Brain pericyte (primary cell): ENCODE results near the gene EARS2.
A peak's percentile ranks its signal among the peaks of the same experiment; 100 is the strongest.
"Not testable (repeated sequence)": the region's sequence is repeated elsewhere in the genome, so short reads cannot be mapped to it uniquely, and the experiment has no call there.

ENCODE experiments used
- DNase-seq: peaks from one replicate; pipeline ENCODE4 v3.0.0-alpha.2; 2012; ENCODE audit warnings: low read depth, low spot score

Gene EARS2

DNA sequence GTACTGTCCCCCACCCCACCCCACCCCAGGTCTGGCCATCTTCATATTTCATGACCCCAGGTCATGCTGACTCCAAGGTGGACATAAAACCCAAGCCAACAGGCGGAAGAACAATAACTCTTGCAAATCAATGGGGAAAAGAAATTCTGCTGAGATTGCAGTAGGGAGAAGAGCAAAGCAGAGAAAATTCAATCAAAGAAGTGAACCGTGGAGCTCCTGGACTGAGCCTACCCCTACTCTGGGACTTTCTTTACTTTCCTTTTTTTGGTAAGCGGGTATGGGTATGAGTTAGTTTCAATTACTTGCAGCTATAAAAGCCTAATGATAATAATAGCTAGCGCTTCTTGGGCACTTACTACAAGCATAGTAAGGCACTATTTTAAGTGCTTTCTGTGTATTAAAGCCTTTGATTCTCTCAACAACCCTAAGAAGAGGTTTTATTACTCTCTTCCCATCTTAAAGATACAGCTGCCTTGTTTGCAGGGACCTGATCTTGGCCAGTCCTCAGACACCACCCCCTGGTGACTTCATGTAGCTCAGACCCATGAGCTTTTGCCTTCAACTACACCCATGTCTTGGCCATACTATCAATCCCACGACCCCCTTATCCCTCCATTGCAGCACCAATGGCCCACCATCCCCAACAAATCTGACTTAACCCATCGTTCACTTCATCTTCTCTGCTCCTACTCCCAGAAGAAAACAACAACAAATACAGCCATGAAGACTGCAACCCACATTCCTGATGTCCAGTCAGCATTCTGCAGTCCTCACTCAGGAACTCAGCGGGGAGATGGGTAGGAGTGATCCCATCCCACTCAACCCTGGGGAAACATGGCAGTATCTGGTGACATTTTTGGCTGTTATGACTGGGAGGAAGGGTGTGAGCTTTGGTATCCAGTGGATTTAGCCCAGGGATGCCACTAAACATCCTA, 51.2 kb downstream of the EARS2 start:
- no peak for DNase-seq

DNA sequence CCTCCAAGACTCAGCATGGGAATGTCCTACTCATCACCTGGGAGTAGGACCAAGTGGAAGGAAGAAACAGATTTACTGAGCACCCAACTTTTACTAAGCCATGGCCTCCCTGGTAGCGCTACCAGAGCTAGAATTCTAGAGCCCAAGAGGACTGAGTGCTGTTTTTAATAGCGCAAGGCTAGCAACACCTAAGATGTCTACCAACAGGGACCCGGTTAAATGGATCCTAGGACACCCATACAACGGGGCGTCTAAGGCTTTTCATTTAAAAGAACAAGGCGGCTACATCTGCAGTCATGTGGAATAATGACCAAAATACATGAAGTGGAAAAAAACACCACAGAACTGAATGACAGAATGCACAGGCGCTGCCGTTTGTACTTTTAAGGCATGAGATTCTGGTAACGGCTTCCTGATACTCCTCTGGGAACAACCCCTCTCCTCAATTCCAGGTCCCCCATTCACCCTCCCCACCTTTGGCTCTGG, 51.9 kb downstream of the EARS2 start:
- no peak for DNase-seq

DNA sequence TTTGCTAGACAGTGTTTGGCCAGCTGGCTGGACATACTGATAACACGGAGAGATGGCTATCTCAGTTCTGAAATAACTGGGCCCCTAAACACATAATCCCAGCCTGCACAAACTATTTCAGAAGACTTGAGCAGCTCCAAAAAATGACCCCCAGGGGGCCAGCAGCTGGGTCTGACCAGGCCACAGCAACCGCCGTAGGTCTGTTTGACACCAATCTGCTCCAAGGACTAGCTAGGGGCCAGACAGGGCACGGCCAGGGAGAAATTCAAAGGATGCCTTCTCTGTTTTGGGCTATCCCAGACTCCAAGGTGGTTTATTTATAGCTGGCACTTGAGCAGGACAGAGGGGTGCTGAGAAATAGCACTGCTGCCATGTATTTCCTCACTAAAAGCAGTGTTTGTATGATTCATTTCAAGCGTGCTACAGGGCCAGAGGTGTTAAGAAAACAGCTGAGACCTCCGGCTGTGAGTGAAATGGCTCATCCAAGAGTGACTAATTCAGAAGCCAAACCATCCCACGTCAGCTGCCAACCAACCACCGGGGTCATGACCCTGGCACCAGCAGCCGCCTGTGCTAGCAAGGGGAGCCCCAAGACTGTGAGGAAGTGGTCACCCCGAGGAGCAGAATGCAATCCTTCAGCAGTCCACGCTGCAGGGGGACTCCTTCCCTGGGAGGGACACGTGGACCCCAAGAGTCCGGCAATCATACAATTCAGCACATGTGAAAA, 52.5 kb downstream of the EARS2 start:
- DNase-seq = peak; percentile 85

DNA sequence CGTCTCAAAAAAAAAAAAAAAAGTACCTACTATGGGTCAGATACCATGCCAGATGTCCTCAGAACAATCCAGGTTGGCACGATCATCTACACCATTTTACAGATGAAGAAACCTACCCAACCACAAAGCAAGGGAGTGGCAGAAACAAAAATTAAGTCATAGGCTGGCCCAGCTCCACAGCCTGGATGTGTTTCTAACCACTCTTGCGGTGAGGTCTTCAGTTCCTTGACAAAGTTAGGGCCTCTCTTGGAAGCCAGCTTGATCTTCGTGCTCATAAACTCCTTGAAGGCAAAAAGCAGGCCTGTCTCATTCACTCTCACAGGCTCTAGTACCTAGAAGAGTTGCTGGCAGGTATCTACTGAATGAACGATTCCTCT, 53.1 kb downstream of the EARS2 start:
- no peak for DNase-seq

DNA sequence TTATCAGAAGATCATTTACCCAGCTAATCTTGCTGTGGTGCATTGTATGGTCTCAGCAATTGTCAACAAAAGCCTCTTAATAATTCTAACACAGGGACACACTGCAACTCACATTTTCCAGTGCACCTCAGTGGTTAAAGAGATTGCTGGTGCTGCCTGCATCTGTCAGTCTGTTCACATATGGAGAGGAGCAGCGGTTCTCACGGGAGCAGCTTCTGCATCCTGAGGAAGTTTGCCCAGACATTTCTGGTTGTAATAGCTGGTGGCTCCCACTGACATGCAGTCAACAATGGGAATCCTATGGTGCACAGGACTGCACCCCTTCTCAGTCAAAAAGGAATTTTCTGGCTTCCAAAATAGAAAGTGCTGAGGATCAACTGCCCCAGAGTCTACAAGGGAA, 54.7 kb downstream of the EARS2 start:
- DNase-seq = no peak

DNA sequence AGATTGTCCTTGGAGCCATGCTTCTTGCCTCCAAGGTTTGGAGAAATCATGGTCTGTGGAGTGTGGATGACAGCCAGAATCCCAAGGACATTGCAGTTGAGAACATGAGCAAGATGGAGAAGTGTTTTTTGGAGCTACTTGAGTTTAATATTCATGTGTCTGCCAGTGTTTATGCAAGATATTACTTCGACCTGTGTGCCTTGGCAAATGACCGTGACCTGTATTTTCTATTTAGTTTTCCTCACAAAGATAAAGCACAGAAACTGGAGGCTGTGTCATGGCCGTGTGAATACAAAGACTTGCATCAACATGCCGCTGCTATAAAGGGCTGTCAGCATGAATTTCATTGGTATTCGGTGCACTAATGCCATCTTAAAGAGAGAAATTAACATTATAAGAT, 55.9 kb downstream of the EARS2 start:
- DNase-seq = no peak

DNA sequence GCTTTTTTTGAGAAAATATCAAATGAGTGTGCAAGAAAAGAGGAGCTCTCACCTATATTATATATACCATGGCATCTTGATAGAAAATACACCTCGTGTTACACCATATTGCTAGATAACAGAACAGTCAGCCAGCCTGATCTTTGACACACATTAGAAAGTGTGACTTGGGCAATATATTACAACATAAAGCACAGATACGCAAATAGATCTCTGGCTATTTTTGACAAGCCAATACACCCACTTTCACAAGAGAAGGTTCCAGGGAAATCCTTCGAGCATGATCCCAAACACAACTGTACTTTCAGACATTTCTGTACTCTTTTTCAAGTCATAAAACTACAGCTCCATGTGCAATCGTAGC, 56.3 kb downstream of the EARS2 start:
- DNase-seq = no peak

DNA sequence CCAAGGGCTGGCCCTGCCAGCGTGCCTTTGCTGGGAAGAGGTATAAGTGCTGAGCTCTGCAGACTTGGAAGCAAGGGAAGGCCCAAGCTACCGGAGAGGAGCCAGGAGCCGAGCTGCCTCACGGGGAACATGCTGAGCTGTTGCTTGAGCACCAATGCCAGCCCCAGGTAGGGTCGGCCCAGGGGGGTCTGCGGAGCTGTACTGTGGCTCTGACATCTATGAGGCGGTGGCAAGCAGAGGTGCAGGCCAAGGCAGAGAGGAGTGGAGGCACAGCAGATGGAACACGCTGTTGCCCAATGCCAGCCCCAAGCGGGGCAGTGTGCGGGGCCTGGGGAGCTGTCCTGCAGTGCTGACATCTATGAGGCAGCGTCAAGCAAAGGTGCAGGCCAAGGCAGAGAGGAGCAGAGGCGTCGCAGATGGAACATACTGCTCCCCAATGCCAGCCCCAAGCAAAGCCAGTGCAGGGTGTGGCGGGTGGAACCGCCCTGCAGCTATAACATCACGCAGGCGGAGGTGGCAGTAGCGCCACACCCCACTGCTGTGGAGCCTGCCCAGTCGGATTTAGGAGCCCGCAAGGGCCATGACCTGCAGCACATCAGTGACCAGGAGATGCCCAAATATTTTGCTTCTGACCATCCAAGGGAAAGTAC, 56.8 kb downstream of the EARS2 start:
- DNase-seq = no peak

DNA sequence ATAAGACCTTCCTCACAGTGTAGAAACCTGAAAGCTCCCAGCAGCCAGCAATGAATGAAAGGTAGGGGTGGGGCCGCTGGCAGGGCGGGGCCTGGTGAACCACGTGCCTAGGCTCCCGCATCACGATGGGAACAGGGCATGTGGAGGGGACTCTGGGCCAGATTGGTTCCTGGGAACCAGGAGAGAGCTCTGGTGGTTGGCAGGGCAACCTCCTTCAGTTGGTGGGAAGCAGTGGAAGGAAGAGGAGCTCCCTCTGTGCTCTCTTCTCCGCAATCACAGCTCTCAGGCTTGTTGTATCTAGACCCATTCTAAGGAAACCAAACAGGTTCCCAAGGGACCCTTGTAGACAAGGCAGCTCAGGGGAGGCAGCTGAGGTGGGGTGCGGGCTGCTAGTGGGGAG, 57.3 kb downstream of the EARS2 start:
- no peak for DNase-seq

DNA sequence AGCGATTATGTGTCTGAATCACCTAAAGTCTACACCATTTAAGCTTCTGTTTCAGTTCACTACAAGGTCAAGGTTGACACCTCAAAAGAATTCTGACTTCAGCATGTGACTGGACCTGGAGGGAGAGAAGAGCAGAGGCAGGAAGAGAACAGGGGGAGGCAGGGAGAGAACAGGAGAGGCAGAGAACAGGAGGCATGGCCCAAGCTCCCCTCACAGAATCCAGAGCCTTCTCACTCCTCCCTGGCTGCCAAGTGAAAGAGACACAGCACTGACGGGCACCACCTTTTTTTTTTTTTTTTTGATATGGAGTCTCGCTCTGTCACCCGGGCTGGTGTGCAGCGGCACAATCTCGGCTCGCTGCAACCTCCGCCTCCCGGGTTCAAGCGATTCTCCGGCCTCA, 58.3 kb downstream of the EARS2 start:
- DNase-seq = no peak

DNA sequence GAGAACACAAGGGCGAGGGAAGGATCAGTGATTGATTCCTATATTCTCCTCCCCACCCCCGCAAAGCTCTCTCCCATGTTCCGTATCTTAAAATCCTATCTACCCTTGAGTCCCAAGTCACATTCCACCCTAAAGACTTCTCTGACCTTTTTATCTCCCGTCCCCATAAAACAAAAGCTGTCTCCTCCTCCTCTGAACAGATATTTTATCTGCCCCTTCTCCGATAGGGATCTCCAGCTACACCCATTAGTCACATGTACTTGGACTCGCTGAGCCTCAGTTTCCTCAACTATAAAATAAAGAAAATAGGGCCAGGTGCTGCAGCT, 59.6 kb downstream of the EARS2 start:
- DNase-seq = no peak

DNA sequence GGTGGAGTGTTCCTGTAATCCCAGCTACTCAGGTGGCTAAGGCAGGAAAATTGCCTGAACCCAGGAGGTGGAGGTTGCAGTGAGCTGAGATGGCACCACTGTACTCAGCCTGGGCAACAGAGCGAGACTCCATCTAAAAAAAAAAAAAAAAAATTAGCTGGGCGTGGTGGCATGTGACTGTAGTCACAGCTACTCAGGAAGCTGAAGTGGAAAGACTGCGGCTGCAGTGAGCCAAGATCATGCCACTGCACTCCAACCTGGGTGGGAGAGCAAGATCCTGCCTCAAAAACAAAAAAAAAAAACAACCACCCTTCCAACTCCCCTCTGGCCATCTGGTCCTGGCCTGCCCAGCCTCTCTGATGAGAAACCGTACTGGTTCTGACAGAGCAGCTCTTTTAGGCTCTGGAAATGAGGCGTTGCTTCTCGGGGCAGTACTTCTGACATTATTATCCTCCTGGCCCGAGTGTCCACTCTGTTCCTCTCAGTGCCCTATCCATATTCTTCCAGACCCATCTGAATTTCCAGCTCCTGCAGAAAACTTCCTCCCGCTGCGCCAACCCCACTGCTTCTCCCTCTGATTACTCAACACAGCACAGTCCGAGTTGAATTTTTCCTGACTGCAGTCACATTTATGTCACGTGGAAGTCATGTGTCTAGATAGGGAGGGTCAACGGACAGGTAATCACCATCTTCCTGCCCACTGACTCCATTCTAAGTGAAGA, 60.2 kb downstream of the EARS2 start:
- no peak for DNase-seq

DNA sequence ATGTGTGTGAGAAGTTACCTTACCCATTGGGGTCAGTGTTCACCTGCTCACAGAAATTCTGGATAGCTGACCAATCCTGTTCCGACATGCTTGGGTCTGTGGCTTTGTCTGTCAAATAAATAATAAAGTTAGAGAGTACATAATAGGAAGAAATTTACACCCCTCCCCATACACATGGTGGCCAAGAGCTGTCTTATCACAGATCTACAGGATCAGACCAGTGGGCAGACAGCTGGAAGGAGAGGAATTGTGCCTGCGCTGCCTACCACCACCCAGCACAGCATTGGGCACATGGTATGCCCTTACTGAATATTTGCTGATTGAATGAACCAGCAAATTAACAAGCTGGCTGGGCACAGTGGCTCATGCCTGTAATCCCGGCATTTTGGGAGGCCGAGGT, 61.5 kb downstream of the EARS2 start:
- DNase-seq = no peak

DNA sequence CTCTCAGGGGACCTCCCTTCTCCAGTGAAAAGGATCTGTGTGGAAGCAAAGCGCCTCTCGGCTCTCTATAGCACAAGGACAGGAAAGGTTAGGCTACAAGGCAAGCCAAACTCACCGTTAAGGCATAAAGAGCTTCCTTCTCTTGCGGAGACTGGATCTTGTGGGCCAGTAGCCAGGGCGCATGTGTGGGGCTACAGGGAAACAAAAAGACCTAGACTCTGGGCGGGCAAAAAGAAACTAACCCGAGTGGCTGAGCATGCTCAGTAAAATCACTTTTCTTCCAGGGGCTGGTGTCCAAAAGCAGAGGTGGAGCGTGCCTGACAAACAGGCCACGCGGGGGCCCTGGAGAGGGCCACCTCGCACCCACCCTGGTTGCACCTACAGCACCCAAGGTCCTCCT, 63.0 kb downstream of the EARS2 start:
- no peak for DNase-seq

DNA sequence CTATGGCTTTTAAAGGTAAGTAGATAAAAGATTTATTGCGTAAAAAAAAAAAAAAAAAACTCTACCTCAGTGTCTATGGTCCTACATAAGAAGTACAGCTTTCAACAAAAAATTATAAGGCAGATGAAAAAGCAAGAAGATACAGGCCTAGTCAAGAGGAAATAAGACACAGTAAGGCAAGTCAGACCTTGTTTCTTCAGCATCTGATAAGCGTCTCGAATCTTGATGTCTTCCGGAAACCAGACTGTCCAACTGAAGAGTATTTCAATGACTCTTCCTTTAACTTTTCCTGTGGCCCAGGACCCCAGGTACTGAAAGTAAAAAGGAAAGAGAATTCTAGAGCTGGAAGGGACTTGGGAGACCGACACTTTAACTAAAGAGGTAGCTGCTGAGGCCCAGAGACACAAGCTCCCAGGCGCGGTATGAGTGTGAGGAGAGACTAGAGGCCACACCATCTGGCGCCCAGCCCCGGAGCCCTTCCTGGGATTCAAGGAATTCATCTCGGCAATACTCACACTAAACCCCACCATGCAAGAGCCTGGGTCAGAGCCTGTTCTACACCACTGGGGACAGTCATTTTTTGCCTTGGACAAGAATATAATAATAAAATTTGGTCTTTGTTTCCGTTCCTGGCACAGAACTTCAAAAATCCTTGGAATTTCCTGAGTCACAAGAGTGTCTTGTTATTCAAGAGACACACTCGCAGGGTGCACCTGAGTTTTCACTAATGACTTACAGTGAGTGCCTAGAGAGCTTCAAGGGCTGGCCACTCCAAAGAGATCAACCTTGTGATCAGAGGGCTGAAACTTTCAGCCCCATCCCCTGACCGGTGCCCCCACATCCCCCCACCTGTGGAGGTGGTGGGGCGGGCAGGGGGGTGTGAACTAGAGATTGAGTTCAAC, 65.4 kb downstream of the EARS2 start:
- no peak for DNase-seq

DNA sequence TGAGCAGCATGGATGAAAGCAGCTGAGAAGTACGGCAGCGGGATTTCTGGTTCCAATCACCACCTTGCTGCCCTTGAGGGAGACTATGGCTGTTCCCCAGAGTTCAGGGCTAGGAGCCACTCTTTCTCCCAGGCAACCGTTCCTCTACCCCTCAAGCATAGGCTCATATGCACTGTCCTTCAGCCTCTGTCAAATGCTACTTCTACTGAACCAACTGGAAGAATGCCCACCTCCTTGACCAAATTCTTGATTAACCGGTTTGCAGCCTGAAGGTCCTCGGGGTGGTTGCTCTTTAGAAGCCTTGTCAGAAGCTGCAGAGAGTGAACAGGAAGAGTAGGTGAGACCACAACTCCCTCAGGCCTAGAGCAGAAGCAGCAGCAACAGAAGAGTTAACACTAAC, 70.7 kb downstream of the EARS2 start:
- DNase-seq = no peak

DNA sequence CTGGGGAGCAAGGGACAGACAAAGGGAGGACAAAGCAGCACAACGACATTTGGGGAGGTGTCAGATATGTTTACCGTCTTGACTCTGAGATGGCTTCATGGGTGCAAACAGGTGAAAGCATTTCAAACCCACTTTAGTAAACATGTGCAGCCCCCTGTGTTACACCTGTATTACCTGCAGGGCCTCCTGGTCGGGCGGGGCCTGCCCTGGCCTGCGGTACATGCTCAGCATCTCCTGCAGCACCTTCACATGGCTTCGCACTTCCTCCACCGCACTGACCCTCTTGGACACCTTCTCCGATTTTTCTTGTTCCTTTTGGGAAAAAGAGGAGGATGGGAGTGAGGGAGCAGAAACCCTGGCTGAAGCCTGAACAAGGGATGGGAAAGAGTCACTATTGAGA, 71.3 kb downstream of the EARS2 start:
- no peak for DNase-seq

DNA sequence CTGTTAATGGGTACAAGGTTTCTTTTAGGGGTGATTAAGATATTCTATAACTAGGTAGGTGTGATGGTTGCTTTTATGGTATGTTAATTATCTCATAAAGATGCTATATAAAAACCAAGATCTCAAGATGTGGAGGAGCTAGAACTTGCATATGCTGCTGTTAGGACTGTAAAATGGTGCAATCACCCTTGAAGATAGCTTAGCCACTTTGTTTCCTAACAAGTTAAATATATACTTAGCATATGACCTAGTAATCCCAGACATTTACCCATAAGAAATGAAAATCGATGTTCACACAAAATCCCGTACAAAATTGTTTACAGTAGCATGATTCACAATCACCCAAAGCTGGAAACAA, 71.9 kb downstream of the EARS2 start:
- DNase-seq = no peak

DNA sequence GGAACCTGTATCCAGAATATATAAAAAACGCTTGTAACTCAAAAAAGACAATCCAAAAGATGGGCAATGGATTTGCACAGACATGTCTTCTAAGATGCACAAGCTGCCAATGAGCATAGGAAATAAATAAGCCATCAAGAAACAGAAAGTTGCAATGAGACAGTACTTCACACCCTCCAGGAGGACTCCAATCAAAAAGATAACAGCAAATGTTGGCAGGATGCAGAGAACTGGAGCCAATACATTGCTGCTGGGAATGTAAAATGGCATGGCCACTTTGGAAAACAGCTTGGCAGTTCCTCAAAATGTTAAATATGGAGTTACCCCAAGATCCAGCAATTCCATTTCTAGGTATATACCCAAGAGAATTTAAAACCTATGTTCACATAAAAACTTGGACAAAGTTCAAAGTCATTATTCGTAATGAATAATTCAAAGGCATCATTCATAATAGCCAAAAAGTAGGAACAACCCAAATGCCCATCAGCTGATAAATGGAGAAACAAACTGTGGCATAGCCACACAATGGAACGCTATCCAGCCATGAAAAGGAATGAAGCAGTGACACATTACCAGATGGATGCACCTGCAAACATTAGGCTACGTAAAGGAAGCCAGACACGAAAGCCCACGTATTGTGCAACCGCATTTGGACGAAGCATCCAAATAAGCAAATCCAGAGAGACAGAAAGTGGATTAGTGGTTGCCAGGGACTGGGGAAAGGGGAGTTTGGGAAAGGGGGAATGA, 72.5 kb downstream of the EARS2 start:
- no peak for DNase-seq

DNA sequence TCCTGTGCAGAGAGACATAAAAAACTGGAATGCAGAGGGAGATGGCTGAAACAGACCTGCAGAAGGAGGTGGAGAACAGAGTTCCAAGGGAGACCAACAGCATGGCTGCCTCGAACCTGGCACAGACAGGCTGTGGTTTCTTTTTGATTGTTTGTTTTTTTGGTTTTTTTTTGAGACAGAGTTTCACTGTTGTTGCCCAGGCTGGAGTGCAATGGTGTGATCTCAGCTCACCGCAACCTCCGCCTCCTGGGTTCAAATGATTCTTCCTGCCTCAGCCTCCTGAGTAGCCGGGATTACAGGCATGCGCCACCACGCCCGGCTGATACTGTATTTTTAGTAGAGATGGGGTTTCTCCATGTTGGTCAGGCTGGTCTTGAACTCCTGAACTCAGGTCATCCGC, 73.7 kb downstream of the EARS2 start:
- DNase-seq = not testable (repeated sequence)
